GF-D8 (cell line): ENCODE data around the gene LOC128125822.
A peak's percentile ranks its signal among the peaks of the same experiment; 100 is the strongest.
"Not testable (repeated sequence)": the region's sequence is repeated elsewhere in the genome, so short reads cannot be mapped to it uniquely, and the experiment has no call there.

Source experiments
- DNase-seq: peaks from one replicate; lab custom pipeline; 2025; lab: John Stamatoyannopoulos, UW

LOC128125822 gene

GRCh38 chr6:63582579-63583231 lies 10.4 kb downstream of the LOC128125822 start:
- DNase-seq, result no peak

GRCh38 chr6:63584125-63584514 lies 11.8 kb downstream of the LOC128125822 start:
- no peak for DNase-seq

- DNase-seq, result no peak
Measured at GRCh38 chr6:63584566-63584965, 12.3 kb downstream of the LOC128125822 start.

- DNase-seq, result not testable (repeated sequence)
Measured at GRCh38 chr6:63585652-63586051, 13.4 kb downstream of the LOC128125822 start.

- DNase-seq, result no peak
Measured at GRCh38 chr6:63589952-63590411, 17.7 kb downstream of the LOC128125822 start.

- no peak for DNase-seq
Measured at GRCh38 chr6:63592886-63593285, 20.6 kb downstream of the LOC128125822 start.

- DNase-seq, result no peak
Measured at GRCh38 chr6:63597141-63598048, 25.1 kb downstream of the LOC128125822 start.

GRCh38 chr6:63598049-63599036 lies 26.1 kb downstream of the LOC128125822 start:
- DNase-seq, result peak; percentile 12

GRCh38 chr6:63599243-63599642 lies 27.0 kb downstream of the LOC128125822 start:
- DNase-seq, result no peak

GRCh38 chr6:63600136-63600535 lies 27.9 kb downstream of the LOC128125822 start:
- no peak for DNase-seq

- no peak for DNase-seq
Measured at GRCh38 chr6:63609231-63609630, 37.0 kb downstream of the LOC128125822 start.

GRCh38 chr6:63610944-63611343 lies 38.7 kb downstream of the LOC128125822 start:
- no peak for DNase-seq

- no peak for DNase-seq
Measured at GRCh38 chr6:63611560-63611959, 39.3 kb downstream of the LOC128125822 start.

GRCh38 chr6:63615590-63615989 lies 43.3 kb downstream of the LOC128125822 start:
- DNase-seq, result no peak
